HG03060 (cell line): Measurements from ENCODE around the gene VPS13C.
"Not testable (repeated sequence)": the region's sequence is repeated elsewhere in the genome, so short reads cannot be mapped to it uniquely, and the experiment has no call there.

Source experiments
- ATAC-seq: cut with Tn5 transposase; IDR thresholded peaks from one replicate; pipeline ENCODE4 v1.9.1; 2021; ENCODE audit warnings: low read depth, moderate number of reproducible peaks; ENCODE audit not compliant: unreplicated experiment

Gene VPS13C

GRCh38 chr15:62071711-62072308 is 11.6 kb upstream of the VPS13C start:
- ATAC-seq: no peak

GRCh38 chr15:62069551-62069950 is 9.3 kb upstream of the VPS13C start:
- no peak for ATAC-seq

DNA sequence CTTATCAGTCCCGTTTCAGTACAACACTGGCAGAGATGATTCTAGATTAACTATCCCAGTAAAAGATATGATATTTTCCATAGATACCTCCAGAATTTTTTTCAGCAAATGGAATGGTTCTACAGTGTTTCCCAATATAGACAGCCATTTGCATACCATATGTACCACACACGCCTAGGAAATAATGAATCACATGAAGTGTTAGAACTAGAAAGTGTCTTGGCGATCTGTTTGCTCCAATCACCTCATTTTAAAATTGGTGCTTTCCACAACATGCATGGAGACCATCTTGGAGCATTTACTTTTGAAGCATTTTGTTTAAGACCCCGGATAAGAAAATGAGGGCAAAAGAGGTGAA is 8.5 kb upstream of the VPS13C start:
- no peak for ATAC-seq

DNA sequence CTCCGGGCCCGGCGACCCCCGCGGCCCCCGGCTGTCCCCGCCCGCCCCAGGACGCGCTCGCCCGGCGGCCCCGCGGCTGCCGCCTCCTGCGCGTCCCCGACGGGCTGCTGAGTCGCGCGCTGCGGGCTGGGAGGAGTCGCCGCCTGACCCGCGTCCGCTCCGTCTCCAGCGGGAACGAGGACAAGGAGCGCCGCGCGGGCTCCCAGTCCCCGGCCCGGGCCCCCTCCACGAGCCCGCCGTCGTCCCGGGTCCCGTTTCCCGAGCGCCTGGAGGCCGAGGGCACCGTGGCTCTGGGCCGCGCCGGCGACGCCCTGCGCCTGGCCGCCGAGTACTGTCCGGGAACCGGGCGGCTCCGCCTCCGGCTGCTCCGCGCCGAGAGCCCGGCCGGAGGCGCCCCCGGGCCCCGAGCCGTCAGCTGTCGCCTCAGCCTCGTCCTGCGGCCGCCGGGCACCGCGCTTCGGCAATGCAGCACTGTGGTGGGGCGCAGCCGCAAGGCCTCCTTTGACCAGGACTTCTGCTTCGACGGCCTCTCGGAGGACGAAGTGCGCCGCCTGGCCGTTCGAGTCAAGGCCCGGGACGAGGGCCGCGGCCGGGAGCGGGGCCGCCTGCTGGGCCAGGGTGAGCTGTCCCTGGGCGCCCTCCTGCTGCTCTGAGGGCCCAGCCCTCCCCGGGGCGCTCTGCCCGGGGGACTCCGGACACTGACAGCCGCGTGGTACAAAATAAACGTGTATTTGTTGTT is 8.0 kb upstream of the VPS13C start:
- no peak for ATAC-seq

DNA sequence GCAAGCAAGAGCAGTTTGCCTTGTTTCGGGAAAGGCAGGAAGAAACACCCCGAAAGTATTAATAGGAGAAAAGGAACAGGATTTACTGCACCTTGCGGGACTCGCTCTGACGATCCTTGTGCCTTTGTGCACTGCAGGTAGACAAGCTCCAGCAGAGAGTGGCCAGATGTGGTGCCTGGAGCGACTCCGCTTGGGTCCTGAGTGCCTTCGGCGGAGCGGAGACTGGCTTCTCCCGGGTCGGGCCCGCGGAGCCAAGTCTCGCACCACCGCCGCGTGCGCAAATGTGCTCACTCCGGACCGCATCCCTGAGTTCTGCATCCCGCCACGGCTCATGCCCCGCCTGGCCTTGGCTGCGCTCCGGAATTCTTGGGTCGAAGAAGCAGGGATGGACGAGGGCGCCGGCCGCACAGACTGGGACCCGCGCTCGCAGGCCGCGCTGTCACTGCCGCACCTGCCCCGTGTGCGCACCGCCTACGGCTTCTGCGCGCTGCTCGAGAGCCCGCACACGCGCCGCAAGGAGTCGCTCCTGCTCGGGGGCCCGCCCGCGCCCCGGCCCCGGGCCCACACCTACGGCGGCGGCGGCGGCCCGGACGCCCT is 7.3 kb upstream of the VPS13C start:
- no peak for ATAC-seq

- no peak for ATAC-seq
These were observed 6.6 kb upstream of the VPS13C start, which contains the start of gene C2CD4A for GRCh38 chr15:62066663-62067447. C2CD4A (plus strand) TSS chr15:62066977; CDS start chr15:62067614, 637 bp downstream.

- ATAC-seq: no peak
These were observed 3.8 kb upstream of the VPS13C start for GRCh38 chr15:62063825-62064635.

DNA sequence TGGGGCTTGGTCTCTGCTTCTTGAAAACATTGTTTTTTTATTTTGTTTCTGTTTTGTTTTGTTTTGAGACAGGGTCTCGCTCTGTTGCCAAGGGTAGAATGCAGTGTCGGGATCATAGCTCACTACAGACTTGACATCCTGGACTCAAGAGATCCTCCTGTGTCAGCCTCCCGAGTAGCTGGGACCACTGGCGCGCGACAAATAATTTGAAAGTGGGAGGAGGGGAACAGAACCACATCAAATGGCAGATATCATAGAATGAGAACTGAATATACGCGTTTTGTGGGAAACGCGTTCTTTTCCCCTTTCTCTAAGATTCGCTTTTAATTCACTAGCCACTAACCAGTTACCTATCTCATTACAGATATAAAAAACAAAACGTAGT is 641 bp upstream of the VPS13C start:
- ATAC-seq: no peak

- ATAC-seq: peak; percentile 49
These were observed 483 bp downstream of the VPS13C start for GRCh38 chr15:62059816-62060112.

DNA sequence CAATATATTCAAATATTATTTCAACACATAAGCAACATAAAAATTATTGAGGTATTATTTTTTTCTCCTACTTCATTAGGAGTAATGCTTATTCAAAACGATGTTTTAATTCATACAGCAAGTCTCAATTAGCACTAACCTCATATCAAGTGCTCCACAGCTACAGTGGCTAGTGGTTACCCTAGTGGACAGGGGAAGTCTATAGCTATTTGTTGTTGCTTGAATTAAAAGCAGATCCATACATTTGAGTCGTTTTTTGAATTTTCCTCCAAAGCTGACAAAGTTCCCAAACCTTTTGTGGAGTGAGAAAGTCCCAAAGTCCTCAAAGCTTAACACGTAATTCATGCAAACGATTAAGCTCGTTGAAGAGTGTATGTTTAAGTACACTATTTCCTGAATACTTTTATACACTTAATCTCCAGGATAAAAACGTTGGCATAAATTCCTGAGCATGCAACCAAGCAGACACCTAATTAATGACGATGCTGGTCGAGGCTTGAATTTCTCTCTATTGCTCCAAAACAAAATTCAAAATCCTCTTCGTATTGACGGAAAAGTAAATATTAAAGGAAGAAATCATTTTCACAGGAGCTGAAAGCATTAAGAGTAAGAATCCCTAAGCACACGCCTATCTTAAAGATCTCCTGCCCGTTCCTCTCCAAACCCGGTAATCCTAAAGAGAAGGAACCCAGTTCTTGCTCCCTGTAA is 985 bp downstream of the VPS13C start:
- no peak for ATAC-seq

DNA sequence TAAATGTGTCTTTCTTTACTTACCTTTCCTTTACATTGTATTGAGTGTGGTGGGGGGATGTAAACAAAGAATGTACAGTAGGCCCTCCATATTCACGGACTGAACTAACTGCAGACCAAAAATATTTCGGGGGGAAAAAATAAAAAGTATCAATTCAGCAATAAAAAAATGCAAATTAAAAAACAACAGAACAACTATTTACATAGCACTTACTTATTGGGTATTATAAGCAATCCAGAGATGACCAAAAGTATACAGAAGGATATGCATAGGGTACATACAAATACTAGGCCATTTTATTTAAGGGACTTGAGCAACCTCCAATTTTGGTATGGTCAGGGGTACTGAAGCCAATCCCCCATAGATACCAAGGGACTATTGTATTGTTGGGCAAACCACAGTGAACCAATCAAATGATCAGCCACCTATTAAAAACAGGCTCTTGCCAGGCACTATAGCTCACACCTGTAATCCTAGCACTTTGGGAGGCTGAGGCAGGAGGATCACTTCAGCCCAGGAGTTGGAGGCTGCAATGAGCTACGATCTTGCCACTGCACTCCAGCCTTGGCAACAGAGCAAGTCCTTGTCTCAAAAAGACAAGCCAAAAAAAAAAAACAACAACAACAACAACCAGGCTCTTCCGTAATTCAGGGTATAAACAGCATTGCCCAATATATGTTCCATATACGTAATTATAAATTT is 1.8 kb downstream of the VPS13C start:
- no peak for ATAC-seq

DNA sequence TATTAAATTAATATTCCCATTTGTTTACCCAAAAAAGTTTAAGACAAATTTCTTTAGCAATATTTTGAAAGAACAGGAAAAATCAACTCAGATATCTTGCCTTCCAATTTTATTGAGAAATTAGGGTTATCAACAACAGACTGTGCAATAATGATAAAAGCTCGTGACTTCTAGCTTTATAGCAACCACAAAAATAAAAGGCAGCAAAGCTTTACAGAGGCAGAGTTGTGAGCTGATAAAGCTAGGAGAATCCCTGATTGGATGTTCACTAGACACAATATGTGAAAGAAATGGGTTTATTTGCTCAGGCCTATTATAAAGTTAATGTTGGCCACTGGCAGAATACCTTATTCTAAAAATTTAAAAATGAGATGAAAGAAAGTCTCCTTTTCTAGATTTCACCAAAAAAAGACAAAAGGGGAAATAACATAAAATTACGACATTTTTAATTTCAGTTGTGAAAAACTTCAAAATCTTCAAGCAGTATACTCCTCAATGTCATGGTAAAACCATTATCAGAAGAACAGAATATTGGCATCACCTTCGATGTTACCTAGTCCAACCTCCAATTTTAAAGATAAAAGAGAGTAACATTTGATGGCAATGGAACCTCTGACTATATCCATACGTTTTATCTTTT is 2.8 kb downstream of the VPS13C start:
- ATAC-seq: no peak

GRCh38 chr15:62054979-62055378 is 5.3 kb downstream of the VPS13C start:
- ATAC-seq: no peak

- no peak for ATAC-seq
These were observed 6.7 kb downstream of the VPS13C start for GRCh38 chr15:62053439-62054085.

DNA sequence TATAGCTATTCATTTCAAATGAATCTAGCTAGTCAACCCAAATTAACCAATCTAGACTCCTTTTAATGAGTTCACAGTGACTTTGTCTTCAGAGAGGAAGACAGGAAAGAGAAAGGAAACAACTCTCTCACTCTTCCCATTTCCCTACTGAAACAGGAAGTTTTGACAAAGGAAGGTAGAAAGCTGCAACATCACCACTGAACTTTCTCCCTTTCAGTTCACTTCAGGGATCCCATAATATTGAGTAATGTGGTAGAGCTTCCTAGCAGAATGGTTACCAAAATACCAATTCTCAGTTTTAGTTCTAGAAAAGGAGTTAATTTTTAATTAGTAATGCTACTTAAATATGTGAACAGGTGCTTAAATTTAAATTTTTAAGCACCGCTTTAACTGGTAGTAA is 7.5 kb downstream of the VPS13C start:
- no peak for ATAC-seq

GRCh38 chr15:62051166-62051565 is 9.1 kb downstream of the VPS13C start:
- no peak for ATAC-seq

DNA sequence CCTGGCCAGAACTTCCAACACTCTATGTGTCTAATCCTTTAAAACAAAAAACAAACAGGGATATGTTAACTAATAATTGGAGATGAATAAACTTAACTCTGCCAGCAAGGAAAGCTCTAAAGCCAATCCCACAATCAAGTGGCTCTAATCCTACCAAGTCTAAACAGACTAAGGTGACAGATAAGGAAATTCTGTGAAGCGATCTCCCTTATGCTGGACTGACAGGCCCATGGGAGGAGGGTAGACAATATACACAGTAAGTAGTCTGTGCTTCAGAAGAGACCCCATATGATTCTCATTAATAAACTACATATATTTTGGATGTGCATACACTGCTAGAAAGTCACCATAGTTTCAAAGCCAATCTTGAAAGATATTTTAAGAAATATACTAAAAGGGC is 10.1 kb downstream of the VPS13C start:
- no peak for ATAC-seq

DNA sequence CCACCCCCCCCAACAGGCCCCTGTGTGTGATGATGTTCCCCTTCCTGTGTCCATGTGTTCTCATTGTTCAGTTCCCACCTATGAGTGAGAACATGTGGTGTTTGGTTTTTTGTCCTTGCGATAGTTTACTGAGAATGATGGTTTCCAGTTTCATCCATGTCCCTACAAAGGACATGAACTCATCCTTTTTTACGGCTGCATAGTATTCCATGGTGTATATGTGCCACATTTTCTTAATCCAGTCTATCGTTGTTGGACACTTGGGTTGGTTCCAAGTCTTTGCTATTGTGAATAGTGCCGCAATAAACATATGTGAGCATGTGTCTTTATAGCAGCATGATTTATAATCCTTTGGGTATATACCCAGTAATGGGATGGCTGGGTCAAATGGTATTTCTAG is 12.0 kb downstream of the VPS13C start:
- ATAC-seq: not testable (repeated sequence)
